GM21381 (cell line): ENCODE data around the gene NMNAT2.

ENCODE experiments used
- ATAC-seq: cut with Tn5 transposase; IDR thresholded peaks from one replicate; pipeline ENCODE4 v1.9.1; 2021; ENCODE audit warnings: mild to moderate bottlenecking, moderate library complexity; ENCODE audit not compliant: unreplicated experiment

The NMNAT2 gene

GRCh38 chr1:183368213-183369108 lies 49.7 kb downstream of the NMNAT2 start:
- no peak for ATAC-seq

DNA sequence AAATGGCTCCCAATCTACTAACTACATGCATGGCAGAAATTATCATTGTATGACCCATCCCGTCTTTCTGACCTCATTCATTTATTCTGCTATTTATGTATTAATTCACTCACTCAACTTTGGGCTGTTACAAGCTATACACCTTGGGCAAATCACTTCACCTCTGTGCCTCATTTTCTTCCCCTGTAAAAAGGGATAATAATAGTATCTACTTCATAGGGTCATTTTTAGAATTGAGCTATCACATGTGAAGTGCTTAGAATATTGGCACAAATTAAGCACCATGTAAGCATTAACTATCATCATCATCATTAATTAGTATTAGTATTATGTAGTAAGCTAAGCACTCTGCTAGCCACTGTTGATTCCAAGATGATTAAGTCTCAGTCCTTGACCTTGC lies 52.1 kb downstream of the NMNAT2 start:
- ATAC-seq, result no peak

GRCh38 chr1:183365676-183366075 lies 52.5 kb downstream of the NMNAT2 start:
- no peak for ATAC-seq

GRCh38 chr1:183365093-183365492 lies 53.1 kb downstream of the NMNAT2 start:
- ATAC-seq, result no peak

DNA sequence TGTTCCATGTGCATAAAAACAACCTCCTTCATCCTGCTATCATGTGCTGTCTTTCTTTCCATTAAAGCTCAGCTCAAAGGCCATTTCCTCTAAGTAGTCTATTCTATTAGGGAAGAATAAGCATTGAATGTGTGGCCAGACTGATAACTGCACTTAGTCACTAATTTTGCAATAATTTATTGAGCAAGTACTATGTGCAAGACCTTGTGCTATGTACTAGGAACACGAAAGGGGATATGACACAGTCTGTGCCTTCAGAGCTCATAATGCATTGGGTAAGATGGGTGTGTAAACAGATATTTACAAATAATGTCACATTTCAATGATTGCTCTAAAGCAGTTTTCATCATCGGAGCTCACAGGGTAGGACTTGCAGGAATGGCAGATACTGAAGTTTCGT lies 54.2 kb downstream of the NMNAT2 start:
- no peak for ATAC-seq

DNA sequence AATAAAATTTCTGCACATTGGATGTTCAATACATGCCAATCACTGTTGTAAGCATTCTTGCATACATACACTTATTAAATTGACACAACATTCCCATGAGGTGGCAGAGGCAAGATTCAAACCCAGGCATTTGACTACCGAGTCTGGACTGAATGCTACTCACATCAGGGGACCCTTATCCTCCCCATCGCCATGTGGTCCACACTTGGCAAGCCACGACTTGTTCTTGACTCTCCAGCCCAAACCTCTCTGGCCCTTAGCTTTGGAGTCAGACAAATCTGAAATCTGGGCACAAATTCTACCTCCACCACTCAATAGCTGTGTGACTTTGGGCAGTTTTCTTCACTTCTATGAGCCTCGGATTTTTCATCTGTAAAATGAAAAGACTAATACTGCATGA lies 57.1 kb downstream of the NMNAT2 start:
- ATAC-seq, result no peak

- ATAC-seq, result no peak
Measured at GRCh38 chr1:183360473-183360872, 57.7 kb downstream of the NMNAT2 start.

GRCh38 chr1:183356534-183357182 lies 61.5 kb downstream of the NMNAT2 start:
- ATAC-seq, result no peak

DNA sequence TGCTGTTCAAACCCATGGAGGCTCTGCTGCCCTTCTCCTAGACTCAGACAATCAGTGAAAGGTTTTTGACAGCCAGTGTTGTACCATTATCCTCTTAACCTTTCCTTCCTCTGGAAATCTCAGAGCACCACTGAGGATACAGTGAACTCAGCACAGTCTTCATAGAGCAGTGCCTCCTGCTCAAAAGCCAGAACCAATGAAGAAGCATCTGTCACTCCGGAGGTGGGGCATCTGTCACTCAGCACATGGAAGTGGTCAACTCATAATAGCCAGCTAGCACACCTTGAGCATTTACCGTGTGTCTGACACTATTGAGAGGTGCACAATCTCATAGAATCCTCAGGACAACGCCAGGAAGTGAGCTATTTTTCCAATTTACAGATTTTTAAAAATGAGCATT lies 62.4 kb downstream of the NMNAT2 start:
- ATAC-seq, result no peak

- ATAC-seq, result no peak
Measured at GRCh38 chr1:183355181-183355580, 63.0 kb downstream of the NMNAT2 start.

GRCh38 chr1:183353597-183353996 lies 64.6 kb downstream of the NMNAT2 start:
- ATAC-seq, result no peak

DNA sequence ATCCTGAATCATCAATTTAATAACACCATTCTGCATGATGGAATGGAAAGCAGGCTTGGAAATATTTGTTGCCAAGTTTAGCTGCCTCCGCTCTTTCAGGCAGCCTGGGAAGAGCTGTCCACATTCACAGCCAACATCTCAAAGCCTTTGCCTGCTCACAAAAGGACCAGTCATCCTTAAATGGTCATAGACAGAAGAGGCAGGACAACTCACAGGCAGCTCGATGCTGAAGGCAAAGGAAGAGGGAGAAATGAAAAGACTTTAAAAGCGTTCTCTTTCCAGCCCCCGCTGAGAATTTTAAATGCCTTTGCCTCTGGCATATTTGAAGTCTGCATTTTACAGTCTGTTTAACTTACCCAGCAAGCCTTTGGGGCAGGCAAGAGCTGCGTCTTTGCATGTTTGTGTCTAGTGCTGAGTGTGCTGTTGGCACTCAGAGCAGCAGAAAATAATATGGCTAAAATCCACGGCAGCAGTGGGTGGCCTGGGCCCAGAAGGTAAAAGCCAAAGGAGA lies 68.9 kb downstream of the NMNAT2 start:
- ATAC-seq, result no peak

DNA sequence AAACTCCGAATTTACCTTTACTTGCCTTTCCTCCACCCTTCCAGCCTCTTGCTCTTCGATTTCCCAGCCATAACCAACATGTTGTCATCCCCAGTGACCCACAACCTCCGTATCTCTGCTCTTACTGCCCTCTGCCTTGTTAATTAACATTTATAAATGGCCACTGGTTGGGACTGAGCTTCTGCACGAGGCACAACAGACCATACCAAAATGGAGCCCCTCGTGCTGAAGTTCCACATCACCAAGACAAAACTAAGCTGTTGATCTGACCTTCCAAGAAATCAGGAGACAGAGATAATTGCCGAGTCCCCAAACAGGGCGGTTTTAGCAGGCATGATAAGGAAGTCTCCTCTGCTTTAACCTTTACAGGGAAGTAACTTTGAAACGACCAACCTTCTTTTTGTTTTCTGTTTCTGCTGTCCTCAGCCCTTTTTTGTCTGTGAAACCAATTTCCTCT lies 71.9 kb downstream of the NMNAT2 start:
- no peak for ATAC-seq

GRCh38 chr1:183339556-183340167 lies 78.5 kb downstream of the NMNAT2 start:
- no peak for ATAC-seq

GRCh38 chr1:183331091-183331742 lies 87.0 kb downstream of the NMNAT2 start:
- no peak for ATAC-seq

DNA sequence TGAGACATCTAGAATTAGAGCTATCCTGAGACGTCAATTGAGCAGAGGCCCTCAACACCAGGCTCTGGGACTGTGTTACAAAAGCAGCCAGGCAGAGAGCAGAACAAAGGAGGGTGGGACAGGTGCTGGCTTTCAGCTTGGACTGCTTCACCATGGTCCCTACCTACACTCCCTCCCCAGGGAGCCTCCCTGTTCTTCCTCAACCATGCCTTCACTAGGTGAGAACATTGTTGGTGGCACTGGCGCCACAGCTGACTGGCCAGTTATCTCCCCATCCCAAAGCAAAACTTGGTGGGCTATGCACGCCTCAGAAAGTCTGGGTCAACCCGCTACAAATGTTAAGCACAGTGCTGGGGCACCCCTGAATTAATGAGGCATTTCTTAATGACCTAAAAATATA lies 87.8 kb downstream of the NMNAT2 start:
- no peak for ATAC-seq

DNA sequence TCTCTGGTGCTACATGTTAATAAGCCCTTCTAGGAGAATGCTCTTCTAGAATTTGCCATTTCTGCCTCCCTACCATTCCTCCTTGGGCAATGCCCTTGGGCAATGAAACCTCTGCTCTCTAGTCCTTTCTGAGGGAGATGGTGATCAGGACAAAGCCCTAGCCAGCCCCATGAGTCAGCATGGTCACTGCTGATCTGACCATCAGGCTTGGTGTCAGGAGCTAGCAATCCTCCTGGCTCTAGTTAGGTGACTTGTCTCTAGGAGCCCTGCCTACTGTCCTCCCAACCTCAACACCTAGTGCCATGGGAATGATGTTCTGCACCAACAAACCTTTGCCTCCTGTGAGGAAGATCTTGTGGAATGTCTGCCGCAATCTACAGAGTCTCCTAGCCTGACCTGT lies 89.8 kb downstream of the NMNAT2 start:
- ATAC-seq, result no peak

- no peak for ATAC-seq
Measured at GRCh38 chr1:183327434-183328290, 90.5 kb downstream of the NMNAT2 start.

DNA sequence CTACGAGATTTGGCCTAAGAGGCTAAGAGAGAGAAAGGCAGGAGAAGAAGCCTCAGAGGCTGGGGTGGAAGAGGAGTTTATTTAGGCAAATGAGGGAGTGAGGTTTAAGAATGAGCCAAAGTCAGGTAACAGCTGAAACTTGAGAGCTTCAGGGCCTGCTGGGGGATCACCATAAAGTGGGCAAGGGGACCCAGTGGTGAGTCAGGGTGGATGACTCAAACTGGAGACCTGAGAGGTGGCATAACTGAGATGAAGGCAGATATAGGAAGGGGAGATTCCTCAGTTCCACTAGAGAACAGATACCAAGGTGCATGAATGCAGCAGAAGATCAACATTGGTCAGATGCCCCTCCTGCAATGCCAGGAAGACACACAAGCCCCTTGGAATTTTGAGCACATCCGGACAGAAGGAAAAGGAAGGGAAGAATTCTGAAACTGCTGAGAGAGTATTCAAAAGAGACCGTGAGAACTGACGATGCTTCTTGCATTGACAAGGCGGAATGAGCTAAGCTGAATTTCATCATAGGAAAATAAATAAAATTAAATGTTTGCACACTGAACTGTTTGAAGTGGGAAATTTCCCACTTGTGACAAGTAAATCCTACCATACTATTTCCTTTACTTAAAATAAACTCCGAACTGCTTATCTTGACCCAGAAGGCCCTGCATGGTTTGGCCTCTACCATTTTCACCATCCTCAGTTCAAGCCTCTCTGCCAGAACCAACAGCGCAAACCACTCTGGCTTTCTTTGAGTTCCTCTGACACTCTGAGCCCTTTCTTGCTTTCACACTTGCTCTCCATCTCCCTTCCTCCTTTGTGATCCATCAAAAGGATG lies 94.1 kb downstream of the NMNAT2 start:
- ATAC-seq, result no peak
